C4-2B (cell line): ENCODE data around the gene TTC28.
"Not testable (repeated sequence)": the region's sequence is repeated elsewhere in the genome, so short reads cannot be mapped to it uniquely, and the experiment has no call there.

ENCODE experiments used
- H3K27ac ChIP-seq: fragments of 450-650 bp; 2 replicates; pipeline ENCODE4 v1.5.1; 2017
- ZFX ChIP-seq: fragments of 450-650 bp; IDR thresholded peaks from 2 replicates; pipeline ENCODE4 v1.6.1; 2017
- TF ChIP-seq, protein P1 (sequence below): fragments of 450-650 bp; conservative IDR thresholded peaks from 2 replicates; pipeline ENCODE4 v1.5.1; 2017; ENCODE audit warnings: mild to moderate bottlenecking

The TTC28 gene

GRCh38 chr22:28505416-28506149, 174.1 kb downstream of the TTC28 start:
- no peak overlapping the region for H3K27ac ChIP-seq
- TF ChIP-seq, protein P1, sequence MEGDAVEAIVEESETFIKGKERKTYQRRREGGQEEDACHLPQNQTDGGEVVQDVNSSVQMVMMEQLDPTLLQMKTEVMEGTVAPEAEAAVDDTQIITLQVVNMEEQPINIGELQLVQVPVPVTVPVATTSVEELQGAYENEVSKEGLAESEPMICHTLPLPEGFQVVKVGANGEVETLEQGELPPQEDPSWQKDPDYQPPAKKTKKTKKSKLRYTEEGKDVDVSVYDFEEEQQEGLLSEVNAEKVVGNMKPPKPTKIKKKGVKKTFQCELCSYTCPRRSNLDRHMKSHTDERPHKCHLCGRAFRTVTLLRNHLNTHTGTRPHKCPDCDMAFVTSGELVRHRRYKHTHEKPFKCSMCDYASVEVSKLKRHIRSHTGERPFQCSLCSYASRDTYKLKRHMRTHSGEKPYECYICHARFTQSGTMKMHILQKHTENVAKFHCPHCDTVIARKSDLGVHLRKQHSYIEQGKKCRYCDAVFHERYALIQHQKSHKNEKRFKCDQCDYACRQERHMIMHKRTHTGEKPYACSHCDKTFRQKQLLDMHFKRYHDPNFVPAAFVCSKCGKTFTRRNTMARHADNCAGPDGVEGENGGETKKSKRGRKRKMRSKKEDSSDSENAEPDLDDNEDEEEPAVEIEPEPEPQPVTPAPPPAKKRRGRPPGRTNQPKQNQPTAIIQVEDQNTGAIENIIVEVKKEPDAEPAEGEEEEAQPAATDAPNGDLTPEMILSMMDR, result no peak
- no peak for TF ChIP-seq ZFX

DNA sequence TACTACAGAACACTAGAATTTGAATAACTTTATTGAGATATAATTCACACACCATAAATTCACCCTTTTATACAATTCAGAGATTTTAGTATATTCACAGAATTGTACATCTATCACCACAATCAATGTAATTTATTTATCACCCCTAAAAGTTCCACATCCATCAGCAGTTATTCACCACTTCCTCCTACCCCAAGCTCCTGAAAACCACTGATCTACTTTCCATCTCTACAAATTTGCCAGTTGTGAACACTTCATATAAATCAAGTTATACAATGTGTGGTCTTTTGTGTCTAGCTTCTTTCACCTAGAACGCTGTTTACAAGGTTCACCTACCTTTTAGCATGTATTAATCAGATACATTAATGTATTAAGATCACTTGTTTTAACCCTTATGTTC, 179.6 kb downstream of the TTC28 start:
- H3K27ac ChIP-seq, result no peak overlapping the region
- TF ChIP-seq ZFX, result no peak
- TF ChIP-seq, protein P1, result no peak

DNA sequence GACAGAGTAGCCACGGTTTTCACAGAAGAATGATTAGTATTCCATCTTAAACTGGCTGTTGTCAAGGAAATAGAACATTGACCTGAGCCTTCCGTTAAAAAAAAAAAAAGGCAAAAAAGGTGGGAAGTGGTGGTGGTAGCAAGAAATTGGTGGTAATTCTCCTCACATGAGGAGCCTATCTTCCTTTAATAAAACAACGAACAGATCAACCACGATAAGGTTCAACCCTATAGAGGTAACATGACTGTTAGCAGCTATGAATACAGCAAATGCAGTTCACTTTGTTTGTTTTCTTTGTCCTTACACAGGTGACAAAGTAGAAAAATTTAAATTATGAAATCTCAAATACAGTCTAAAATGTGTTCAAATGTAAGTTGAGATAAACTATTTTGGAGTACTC, 181.6 kb downstream of the TTC28 start:
- TF ChIP-seq ZFX, result no peak
- TF ChIP-seq, protein P1, result no peak
- H3K27ac ChIP-seq, result no peak overlapping the region

GRCh38 chr22:28497188-28497587, 182.5 kb downstream of the TTC28 start:
- no peak for TF ChIP-seq ZFX
- TF ChIP-seq, protein P1, result no peak
- no peak overlapping the region for H3K27ac ChIP-seq

GRCh38 chr22:28491289-28491688, 188.4 kb downstream of the TTC28 start:
- not testable (repeated sequence) for H3K27ac ChIP-seq

DNA sequence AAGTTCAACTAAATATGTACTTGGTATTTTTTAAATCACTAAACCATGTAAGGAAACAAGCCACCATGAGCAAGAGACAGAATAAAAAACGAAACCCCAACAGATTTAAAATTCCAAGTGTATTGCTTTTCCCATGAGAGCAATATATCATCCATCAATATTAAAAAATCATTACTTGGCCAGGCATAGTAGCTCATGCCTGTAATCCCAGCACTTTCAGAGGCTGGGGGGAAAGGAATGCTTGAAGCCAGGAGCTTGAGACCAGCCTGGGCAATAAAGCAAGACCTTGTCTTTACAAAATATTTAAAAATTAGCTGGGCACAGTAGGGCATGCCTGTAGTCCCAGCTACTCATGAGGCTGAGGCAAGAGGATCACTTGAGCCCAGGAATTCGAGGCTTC, 190.8 kb downstream of the TTC28 start:
- no peak for TF ChIP-seq ZFX
- TF ChIP-seq, protein P1, result no peak
- no peak overlapping the region for H3K27ac ChIP-seq

- no peak for TF ChIP-seq ZFX
- TF ChIP-seq, protein P1, result no peak
- no peak overlapping the region for H3K27ac ChIP-seq
These were observed 195.0 kb downstream of the TTC28 start for GRCh38 chr22:28484662-28485061.

DNA sequence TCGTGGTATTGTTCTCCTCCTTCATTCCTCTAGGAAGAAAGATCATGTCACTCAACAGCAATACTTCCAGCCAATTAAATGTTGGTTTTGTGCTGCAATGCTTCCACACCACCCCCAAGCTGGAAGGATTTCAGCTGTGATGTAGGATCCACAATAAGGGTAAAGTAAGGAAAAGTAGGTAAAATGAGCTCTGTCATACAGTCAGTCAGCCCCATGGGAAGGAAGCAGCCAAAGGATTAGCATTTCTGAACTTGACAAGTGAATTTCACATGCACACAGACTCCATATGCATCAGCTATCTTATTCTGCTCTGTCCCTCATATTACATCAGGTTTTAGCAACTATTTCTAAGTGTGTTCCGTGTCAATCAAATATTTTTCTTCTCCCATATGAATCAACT, 197.9 kb downstream of the TTC28 start:
- TF ChIP-seq ZFX, result no peak
- TF ChIP-seq, protein P1, result no peak

More for the DNA sequence above, 197.9 kb downstream of the TTC28 start:
- H3K27ac ChIP-seq, result no peak overlapping the region
